Ishikawa (cell line): Measurements from ENCODE around the gene ADGRG7.

Source experiments
- CEBPB ChIP-seq: IDR thresholded peaks from 2 replicates; pipeline ENCODE4 v1.6.1; 2012
- CREB1 ChIP-seq: IDR thresholded peaks from 2 replicates; pipeline ENCODE4 v1.6.1; 2012; ENCODE audit warnings: low read depth
- EGR1 ChIP-seq: IDR thresholded peaks from 2 replicates; pipeline ENCODE4 v1.6.1; 2012
- EP300 ChIP-seq: IDR thresholded peaks from 2 replicates; pipeline ENCODE4 v1.6.1; 2012; ENCODE audit warnings: borderline replicate concordance
- FOXM1 ChIP-seq: IDR thresholded peaks from 2 replicates; pipeline ENCODE4 v1.6.1; 2012; ENCODE audit warnings: low read depth, borderline replicate concordance
- NFIC ChIP-seq: IDR thresholded peaks from 2 replicates; pipeline ENCODE4 v1.6.1; 2012
- RAD21 ChIP-seq: IDR thresholded peaks from 2 replicates; pipeline ENCODE4 v1.6.1; 2012; ENCODE audit warnings: low read depth
- TAF1 ChIP-seq: IDR thresholded peaks from 2 replicates; pipeline ENCODE4 v1.6.1; 2012; ENCODE audit warnings: low read depth, mild to moderate bottlenecking
- TCF12 ChIP-seq: IDR thresholded peaks from 2 replicates; pipeline ENCODE4 v1.6.1; 2012; ENCODE audit warnings: low read depth
- TEAD4 ChIP-seq: IDR thresholded peaks from 2 replicates; pipeline ENCODE4 v1.6.1; 2012
- YY1 ChIP-seq: IDR thresholded peaks from 2 replicates; pipeline ENCODE4 v1.6.1; 2012; ENCODE audit warnings: low read depth
- ZBTB7A ChIP-seq: IDR thresholded peaks from 2 replicates; pipeline ENCODE4 v1.6.1; 2012; ENCODE audit warnings: low read depth
- TF ChIP-seq, protein P1 (sequence below): IDR thresholded peaks from 2 replicates; pipeline ENCODE4 v1.6.1; 2012
- TF ChIP-seq, protein P2 (sequence below): IDR thresholded peaks from 2 replicates; pipeline ENCODE4 v1.6.1; 2012
- TF ChIP-seq, protein P3 (sequence below): IDR thresholded peaks from 2 replicates; pipeline ENCODE4 v1.6.1; 2012; ENCODE audit warnings: low read depth, mild to moderate bottlenecking

Gene ADGRG7

DNA sequence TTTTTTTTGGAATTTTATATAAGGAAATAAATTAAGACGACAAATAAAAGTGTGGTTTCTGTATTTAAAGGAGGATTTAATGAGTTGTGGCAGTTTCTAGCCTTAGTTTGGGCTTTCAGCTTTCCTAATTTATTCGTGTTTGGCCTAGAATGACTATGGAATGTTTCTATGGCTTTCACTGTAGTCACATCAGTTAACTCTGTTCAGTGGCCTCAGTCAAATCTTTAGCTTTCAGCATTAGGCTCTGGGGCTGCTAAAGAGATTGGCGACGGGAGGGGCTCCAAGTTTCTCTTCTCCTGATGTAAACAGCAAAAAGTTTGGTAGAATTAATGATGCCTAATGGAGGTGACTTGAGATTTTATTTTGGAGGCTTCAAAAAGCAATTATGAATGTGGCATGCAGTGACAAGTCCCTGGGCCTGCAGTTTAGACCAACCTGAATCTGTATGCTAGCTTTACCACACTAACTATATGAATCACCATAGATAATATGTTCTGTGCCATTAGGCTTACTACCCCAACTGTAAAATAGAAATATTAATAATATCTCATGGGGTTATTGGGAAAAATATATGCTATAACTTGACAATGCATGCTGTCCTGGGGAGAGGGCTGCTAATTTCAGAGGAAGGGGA, 47.1 kb upstream of the ADGRG7 start:
- TF ChIP-seq RAD21 (no peak), YY1 (no peak), TCF12 (no peak), FOXM1 (no peak), CEBPB (no peak), NFIC (no peak)
- TF ChIP-seq, protein P1, sequence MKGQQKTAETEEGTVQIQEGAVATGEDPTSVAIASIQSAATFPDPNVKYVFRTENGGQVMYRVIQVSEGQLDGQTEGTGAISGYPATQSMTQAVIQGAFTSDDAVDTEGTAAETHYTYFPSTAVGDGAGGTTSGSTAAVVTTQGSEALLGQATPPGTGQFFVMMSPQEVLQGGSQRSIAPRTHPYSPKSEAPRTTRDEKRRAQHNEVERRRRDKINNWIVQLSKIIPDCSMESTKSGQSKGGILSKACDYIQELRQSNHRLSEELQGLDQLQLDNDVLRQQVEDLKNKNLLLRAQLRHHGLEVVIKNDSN = no peak
- TF ChIP-seq, protein P2, sequence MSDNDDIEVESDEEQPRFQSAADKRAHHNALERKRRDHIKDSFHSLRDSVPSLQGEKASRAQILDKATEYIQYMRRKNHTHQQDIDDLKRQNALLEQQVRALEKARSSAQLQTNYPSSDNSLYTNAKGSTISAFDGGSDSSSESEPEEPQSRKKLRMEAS = no peak
- TF ChIP-seq, protein P3, sequence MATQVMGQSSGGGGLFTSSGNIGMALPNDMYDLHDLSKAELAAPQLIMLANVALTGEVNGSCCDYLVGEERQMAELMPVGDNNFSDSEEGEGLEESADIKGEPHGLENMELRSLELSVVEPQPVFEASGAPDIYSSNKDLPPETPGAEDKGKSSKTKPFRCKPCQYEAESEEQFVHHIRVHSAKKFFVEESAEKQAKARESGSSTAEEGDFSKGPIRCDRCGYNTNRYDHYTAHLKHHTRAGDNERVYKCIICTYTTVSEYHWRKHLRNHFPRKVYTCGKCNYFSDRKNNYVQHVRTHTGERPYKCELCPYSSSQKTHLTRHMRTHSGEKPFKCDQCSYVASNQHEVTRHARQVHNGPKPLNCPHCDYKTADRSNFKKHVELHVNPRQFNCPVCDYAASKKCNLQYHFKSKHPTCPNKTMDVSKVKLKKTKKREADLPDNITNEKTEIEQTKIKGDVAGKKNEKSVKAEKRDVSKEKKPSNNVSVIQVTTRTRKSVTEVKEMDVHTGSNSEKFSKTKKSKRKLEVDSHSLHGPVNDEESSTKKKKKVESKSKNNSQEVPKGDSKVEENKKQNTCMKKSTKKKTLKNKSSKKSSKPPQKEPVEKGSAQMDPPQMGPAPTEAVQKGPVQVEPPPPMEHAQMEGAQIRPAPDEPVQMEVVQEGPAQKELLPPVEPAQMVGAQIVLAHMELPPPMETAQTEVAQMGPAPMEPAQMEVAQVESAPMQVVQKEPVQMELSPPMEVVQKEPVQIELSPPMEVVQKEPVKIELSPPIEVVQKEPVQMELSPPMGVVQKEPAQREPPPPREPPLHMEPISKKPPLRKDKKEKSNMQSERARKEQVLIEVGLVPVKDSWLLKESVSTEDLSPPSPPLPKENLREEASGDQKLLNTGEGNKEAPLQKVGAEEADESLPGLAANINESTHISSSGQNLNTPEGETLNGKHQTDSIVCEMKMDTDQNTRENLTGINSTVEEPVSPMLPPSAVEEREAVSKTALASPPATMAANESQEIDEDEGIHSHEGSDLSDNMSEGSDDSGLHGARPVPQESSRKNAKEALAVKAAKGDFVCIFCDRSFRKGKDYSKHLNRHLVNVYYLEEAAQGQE = no peak

DNA sequence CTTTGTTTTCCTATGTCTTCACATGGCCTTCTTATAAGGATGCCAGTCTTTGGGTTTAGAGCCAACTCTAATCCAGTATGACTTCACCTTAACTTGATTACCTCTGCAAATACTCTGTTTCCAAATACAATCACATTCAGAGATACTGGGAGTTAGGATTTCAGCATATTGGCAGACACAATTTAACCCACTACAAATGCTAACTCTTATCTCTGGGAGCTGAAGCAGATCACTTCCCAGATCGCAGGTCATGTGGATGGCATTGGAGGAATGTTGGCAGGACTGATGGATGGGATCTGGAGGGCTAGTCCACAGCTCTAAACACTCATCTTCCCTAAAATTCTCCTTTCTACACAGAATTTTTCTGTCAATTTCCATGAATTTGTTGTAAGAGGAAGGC, 46.2 kb upstream of the ADGRG7 start:
- TF ChIP-seq EP300 (no peak), ZBTB7A (no peak), CREB1 (no peak), NFIC (no peak), TCF12 (no peak)
- TF ChIP-seq, protein P1 = no peak

DNA sequence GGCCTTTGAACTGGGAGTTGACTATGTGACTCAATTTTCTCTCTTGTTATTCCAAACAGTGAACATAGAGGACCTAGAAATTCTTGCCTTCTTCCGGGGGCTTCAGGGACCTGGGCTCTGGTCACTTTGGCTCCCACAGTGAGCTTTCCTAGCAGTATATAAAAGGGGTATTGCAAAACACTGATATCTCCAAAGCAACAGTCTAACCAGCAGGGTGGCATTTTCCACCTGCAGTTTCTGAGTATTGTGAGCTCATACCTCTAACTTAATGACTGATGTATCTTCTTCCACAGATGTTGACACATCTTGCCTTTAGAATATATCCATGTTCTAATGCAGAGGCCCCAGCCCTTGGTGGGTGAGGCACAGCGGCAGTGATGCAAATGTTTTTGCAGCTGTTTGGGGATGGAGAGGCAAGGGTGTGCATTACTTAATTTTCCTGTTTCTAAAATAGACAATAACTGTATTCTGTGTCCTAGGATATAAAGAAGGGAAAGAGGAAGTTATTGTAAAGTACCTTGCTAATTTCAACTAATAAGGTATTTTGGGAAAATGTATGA, 45.7 kb upstream of the ADGRG7 start:
- TF ChIP-seq FOXM1 (no peak), EP300 (no peak), CEBPB (no peak), TAF1 (no peak), TCF12 (no peak), ZBTB7A (no peak), CREB1 (no peak), NFIC (no peak), EGR1 (no peak), TEAD4 (no peak), RAD21 (no peak)
- TF ChIP-seq, protein P1 = no peak
- TF ChIP-seq, protein P3 = no peak
- TF ChIP-seq, protein P2 = no peak

DNA sequence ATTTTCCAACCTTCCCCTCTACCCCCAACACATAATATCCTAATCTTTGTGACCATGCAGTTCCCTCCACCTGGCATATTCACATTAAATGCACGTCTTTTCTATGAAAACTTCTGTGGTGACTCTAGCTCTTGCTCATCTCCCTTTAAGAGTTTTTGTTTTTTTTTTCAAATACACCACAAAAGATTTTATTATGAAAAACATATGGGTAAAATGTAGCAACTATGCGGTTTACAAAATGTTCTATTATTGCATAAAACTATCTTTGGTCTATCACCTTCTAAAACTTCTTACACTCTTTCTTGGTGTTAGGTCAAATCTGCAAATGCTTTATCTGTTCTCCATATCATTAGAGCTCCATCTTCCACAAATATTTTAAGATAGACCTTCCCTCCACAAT, 38.6 kb upstream of the ADGRG7 start:
- TF ChIP-seq, protein P2 = no peak
- no peak for TF ChIP-seq EP300
- TF ChIP-seq TAF1 = no peak
- TF ChIP-seq ZBTB7A = no peak
- no peak for TF ChIP-seq NFIC
- no peak for TF ChIP-seq TCF12
- no peak for TF ChIP-seq EGR1
- no peak for TF ChIP-seq YY1
- no peak for TF ChIP-seq FOXM1
- no peak for TF ChIP-seq CEBPB
- TF ChIP-seq RAD21 = no peak
- TF ChIP-seq, protein P1 = no peak
- no peak for TF ChIP-seq TEAD4
- TF ChIP-seq, protein P3 = no peak
- TF ChIP-seq CREB1 = no peak
